Activated effector memory CD4-positive, alpha-beta T cell treated with anti-CD3 and anti-CD28 coated beads, Interleukin-2, amount 50 U/mL, for 16 hours (primary cell): ENCODE data around the gene PIGR.
A peak's percentile ranks its signal among the peaks of the same experiment; 100 is the strongest.

Experiments used
- DNase-seq: peaks from one replicate; pipeline ENCODE4 v3.0.0-alpha.2; 2020

PIGR gene

DNA sequence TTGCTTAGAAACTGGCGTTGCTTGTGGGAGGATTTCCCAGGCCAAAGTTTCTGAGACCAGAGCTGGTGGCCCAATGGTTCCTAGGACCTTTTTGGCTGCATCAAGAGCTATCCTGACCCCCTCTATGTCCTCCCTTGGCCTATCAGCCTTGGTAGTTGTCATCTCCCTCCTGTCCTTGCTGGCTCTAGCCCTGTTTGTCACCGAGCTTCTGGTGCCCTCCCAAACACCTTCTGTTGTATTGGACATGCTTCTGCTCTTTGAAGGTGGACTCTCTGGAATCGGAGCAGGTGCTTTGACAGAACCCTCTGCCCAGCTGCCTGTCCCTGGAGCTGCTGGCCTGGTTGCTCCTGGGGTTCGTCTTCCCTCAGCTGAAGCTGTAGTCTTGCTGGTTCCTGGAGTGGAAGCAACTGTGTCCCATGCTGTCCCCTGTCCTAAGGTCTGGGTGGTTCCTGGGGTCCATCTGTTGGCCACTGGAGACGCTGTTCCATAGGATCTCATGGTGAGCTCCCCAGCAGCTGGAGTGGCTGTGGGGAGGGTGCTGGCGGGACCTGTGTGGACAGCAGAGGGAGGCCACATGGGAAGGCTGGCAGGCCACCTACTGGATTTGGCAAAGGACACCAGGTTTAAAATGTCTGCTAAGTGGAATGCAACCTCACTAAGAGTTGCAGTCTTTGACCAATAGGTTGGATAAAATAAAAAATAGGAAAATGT is 14.6 kb upstream of the PIGR start:
- no peak for DNase-seq

DNA sequence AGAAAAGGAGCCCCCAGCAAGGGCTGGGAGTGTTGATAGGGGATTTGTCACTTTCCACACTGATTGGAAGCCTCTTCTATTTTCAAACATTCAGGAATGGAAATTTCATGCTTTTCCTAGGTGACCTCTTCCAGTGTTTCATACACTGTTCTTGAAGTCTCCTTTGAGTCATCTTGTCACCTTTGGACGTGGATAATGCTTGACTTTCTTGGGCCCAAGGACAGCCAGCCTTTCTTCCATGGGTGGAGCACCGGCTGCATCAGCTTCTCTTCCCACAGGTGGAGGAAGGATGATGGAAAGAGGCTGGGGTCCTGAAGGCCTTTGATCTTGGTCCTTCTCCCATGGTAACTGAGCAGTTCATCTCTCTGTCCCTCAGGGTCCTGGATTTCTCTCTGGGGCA is 11.9 kb upstream of the PIGR start:
- DNase-seq = no peak

DNA sequence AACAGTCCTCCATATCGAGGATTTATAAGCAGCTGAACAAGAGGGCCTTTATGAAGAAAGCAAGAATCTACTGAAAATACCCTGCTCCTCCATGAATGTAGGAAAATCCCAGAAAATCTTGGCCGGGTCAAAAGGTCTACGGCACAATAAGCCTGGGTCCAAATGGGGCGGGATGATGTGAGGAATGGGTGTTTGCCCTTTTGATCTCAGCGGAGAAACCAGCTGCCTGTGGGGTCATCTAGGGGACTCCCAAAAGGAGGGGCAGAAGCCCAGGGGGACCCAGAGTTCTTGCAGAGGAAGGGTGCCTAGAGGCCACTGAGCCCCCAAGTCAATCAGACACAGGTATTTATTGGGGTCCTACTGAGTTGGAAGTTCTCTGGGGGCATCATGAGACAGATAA is 11.4 kb upstream of the PIGR start:
- no peak for DNase-seq

DNA sequence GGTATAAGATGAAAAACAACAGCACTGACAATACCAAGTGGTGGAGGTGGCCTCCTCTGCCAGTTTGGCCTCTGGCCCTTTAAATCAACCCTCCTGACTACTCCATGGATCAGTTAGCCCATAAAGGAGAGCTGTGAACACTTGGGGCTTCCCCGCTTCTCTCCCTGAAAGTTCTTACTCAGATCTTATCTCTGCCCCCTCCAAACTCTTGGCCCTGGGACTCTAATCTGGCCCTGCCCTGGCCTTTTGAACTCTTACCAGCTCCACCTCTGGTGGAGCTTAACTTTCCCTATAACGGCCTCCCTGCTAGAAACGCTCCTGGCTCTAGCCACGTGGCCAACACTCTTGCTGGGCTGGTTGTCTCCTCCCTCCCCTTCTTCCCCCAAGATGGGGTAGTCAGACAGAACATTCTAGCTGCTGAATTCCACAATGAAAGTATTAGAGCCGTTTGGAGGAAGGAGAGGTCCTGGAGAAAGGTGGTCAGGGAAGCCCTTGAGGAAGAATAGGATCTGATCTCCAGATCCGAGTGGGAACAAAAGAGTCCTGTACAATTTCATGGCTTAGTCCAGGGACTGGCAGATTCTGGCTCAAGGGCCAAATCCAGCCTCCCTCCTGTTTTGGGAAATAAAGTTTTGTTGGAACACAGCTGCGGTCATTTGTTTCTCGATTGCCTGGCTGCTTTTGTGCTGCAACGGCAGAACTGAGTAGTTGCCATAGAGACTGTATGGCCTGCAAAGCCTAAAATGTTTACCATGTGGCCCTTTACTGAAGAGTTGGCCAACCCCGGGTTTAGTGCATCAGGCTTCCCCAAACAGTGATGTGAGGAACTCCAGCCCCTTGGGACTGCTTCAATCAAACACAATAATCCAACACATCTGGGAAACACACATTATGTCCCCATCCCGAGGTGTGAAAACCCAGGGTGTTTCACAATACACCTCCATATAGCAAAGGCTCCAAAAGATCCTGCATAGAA is 9.5 kb upstream of the PIGR start:
- no peak for DNase-seq

DNA sequence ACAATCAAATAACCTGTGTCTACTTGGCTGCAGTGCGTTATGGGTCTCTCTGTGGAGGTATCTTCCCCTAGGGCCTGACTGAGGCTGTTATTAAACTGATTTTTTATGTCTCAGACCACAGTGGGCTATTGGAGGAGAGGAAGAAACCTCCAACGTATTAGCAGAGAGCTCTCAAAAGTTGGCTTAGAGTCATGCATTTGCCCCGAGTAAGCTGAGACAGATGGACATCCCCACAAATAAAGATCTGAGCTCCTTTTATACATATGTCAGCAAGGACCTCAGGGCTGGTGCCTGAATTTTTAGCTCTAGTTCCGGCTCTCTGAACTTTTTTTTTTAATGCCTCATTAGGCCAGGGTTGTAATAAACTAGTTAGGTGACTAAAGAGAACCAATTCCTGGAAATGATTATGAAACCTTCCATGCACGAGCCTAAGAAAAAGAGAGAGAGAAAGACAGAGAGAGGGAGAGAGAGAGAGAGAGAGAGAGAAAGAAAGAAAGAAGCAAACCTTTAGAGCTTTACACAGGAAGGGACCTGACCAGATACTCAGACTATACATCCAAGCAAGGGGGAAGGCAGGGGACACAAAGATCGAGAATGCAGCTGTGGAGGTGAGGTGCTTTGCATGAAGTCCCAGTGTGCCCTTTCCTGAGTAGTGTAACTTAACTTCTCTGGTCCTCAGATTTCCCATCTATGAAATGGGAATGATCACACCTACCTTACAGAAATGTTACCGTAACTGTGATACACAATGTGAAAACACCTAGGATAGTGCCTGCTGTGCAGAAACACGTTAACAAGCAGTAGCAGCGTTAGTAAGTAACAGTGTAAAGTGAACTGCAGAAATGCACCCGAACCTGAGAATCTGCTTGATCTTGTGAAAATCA is 8.4 kb upstream of the PIGR start:
- no peak for DNase-seq

DNA sequence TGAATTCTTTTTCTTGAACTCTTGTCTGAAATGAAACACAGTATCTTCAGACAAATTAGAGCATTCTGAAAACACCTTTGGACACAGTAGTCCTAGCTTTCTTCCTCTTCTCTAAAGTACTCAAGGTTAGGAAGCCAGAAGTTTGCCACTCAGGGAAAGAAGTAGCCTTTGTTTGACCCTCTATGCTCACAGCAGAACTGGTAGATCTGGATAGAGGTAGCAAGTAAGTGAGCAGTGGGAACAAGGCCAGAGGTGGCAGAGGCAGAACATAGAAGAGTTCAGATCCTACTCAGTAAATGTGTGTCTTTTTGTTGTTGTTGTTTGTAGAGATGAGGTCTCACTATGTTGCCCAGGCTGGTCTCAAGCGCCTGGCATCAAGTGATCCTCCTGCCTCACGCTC is 7.4 kb upstream of the PIGR start:
- DNase-seq = no peak

DNA sequence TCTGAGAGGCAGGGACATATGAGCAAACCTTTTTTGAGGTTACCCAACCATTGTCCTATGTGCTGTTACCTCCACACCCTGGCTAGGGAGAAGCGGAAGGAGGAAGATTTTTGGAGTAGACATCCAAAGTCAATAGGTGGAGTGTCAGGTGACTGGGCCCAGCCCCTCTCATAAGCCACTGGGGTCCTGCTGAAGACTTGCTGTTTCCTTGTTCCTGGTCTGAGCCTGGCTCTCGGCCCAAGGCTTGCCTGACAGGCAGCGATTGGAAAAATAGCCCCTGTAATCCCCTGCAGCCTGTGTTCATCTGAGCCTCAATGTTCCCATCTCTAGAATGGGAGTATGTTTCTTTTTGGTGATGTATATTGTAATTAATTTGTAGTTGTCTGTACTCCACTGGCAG is 6.9 kb upstream of the PIGR start:
- no peak for DNase-seq

DNA sequence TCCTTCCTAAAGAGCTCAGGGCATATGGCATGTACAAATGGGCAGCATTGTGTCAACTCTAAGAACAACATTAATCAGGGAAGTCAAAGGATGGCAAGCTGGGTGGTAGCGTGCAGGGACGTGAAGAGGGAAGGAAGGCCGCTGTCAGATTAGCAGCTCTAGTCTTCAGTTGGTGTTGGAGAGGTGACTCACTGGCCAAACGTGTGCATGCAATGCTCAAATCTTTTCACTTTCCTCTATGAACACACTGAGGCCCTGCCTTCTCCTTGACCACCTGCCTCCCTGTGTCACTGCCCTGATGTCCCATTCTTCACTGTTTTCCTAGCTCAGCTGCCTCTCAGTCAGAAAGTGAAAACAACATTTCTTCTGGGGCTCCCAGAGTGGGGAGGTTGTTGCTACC is 5.9 kb upstream of the PIGR start:
- DNase-seq = no peak

DNA sequence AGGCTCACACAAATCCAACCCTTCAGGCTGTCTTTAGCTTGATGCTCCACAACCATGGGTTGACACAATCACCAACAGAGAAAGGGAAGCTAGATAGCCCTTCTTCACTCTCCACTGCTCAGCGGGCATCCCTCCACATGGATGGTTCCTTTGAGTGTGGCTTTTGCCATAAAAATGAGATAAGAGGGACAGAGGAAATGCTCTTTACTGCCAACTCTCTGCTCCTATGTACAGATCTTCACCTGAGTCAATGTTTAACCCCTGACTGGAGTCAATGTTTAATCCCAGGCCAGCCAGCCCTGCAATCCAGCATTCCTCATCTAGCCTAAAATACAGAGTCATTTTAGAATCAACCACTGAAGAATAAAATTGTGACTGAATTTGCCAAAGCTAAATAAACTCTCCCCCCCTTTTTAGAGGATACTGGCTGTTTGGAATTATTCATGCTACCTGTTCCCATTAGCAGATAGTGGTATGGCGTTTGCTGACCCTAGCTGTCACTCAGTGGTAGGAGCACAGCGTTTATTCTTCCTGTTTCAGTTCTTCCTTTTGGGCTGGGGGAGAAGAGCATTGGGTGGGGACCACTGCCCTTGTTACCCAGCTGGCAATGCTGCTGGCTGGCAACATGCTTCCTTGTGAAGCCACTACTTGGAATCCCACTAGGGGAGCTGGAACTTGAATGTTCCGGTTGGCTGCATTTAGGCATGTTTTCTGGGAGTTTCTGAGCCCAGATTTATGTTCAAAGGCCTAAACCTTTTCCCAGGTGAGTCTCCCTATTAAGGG is 5.2 kb upstream of the PIGR start:
- DNase-seq = no peak

DNA sequence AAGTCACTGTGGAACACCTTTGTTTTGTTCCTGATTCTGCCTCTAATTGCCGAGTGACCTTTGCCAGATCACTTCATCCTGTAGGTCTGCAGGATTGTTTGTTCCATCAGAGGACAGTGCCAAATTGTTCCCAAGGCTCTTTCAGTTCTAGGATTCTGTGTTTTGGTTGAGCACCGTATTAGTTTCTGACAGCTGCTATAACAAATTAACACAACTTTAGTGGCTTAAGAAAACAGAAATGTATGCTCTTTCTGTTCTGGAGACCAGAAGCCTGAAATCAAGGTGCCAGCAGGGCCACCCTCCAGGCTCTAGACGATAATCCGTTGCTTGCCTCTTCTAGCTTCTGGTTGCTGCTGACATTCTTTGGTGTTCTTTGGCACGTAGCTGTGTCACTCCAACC is 3.4 kb upstream of the PIGR start:
- DNase-seq = no peak

DNA sequence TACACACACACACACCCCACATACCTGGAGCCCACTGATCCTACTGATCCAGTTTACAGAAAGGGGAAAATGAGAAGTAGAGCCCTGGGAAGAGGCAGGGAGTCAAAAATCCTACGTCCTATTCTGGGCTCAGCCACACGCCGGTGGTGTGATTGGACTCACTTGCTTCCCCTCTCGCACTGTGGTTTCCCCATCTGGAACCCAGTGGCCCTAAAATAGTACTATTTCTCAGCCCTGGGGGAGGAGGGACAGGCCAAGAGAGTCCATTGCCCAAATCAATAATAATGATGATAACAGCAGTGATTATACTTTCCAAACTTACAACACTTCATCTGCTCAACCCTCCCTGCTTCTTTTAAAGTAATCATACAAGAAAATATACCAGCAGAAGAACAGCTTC is 2.9 kb upstream of the PIGR start:
- DNase-seq = no peak

DNA sequence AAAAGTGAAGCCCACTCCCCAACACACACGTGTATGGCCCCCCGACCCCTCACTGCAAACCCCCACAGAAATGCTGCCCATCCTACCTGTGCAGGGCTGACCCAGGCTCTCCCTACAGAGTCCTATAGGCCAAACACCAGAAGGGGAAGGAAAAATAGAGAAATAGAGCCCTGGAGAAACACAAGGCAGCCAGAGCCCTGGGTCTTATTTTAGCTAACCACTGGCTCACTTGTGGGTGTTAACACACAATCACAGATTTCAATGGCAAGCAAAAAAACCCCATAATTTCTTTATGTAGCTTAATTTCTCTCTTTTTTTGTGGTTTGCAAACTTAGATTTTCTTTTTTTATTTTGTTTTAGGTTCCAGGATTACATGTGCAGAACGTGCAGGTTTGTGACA is 989 bp upstream of the PIGR start:
- no peak for DNase-seq

DNA sequence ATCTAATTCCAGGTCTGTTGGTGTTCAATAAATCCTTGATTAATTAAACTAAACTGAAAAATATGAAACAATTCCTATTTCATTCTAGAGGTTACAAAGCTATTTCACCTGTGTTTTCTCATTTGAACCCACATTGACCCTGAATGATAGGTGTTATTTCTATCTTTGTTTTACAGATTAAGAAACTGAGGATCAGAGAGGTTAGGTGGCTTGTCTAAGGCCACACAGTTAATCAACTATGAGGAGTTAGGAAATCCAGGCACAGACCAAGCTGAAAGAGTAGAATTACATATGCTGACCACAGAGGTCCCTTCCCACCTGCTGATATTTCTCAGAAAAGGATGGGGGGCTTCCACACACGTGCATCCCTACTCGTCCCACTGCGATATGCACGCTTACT is 487 bp downstream of the PIGR start:
- no peak for DNase-seq

DNA sequence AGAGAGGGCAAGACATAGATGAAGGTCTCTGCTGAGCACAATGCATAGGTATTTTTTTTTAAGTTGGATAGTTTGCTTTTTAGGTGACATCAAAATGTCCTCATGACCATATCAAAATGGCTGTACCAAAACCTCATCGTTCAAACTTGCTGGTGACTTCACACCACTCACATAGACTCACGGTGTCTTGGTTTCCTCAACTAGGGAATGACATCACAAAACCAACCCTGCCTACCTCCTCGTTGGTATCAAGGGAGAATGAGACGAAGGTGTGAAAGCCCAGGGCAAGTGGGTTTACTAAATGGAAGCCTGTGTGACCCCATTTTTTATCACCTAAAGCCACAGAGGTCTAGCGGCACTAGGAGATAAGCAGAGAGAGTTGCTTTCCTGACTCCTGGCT is 1.6 kb downstream of the PIGR start:
- DNase-seq = no peak

DNA sequence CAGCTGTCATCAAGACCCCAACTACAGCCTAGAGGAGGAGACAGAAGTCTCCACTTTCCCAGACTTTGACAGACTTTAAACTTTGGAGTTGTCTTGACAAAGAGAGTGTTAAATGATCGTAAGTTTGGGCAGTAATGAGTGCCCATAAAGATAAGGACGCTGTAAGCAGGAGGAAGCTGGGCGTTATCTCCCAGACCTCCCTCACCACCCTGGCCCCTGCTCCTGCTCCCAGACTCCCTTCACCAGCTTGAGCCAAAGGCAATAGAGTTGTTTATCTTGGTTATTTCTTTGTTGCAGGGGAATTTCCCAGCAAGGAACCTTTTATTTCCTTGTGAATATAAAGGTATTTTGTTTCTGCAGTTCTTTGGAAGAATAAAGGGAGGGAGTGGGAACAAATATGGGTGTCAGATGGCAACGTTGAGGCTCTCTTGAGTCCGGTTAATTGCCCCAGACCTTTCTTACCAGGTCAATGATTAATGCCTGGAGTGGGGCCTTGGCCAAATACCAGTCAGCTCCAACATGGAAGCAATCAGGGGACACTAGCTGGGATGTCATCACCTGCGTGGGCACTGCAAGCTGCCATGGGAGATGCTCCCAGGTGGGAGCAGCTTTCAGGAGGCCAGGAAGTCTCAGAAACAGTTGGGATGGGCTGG is 4.4 kb downstream of the PIGR start:
- DNase-seq = no peak

DNA sequence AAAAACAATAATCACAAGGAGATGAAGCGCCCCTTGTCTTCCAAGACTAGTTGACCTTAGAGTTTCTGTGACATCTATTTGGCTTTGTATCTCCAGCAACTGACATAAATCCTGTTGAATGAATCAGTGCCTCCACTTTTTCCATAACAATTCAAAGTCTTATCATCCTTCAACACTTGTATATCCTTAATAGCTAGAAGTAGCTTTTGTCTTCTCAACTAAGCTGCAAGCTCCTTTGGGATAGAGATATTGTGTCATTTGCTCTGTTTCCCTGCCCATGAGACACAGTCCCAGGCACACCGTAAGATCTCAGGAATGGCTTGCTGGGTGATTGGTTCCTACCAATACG is 5.7 kb downstream of the PIGR start:
- no peak for DNase-seq

DNA sequence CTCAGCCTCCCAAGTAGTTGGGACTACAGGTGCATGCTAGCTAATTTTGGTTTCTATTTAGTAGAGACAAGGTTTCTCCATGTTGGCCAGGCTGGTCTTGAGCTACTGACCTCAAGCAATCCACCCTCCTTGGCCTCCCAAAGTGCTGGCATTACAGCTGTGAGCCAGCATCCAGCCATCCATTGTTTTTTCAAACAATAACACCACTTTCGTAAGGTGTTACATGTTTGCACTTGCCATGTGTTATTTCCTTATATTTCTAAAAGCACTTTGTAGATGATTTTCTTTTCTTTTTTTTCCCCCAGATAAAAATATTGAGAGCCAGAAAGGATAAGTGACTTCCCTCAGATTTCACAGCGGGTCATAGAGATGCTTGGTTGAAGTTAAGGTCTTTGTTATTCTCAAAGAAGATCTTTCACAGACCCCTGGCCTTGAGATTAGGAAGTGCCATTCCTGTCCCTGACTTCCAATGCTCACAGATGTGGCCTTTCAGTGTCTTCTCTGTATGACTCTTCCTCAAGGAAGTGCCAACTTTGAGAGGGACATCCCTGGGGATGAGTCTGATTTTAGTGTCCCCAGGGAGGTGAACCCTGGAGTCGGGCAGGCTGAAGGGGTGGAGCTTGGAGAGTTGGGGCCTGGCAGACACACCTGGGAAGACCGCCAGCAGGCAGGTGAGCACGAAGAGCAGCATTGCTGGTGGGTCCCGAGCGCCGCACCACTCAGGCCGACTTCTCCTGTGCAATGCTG is 6.3 kb downstream of the PIGR start:
- DNase-seq = no peak

DNA sequence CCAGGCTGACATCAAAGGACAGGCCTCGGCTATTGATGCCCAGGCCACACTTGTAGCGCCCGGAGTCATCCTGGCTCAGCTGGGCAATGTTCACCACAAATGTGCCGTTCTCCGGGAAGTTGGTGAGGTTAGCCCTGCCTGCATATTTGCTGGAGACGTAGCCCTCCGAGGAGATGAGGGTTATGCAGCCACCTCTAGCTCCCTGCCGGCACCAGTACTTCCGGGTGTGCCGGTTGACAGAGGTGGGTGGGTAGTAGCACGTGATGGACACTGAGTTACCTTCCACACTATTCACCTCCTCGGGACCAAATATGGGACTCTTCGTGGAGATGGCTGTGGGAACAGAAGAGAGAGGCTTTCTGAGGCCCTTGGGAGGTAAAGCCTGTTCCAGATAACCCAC is 7.1 kb downstream of the PIGR start:
- no peak for DNase-seq

DNA sequence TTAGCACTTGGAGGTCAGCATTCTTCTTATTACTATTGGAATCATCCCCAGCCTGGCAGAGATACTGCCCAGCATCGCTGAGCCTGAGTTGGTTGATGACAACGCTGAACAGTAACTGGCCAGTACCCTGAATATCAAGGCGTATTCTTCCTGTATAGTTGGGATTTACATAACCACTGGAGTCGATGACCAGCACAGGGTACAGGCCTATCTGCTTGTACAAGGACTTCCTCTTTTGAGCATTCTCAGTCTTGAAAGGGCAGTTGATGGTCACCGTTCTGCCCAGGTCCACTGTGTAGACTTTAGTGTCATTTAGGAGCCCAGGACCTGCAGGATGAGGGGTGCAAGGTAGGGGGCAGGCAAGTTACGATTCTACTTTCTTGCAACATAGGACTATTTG is 8.8 kb downstream of the PIGR start:
- no peak for DNase-seq

DNA sequence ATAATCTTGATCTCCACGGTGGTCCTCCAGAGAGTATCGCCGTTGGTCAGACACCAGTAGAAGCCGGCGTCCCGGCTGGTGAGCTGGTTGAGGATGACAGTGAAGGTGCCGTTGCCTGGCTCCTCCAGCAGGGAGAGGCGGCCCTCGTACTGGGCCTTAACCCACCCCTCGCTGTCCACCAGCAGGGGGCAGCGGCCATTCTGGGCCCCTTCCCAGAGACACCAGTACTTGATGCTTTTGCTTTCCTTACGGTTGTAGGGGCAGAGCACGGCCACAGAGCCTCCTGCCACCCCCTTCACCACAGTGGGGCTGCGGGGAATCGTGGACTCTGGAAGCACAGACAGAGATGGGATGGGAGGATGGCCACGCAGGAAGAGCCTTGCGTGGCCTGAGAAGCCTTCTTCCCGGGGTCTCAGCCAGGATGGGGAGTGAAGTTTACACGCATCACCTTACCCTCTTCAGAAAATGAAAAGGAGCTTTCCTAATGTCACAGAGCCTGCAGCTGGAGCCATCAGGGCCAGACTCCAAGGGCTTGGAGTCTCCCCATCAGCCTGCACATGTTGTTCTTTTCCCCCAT is 10.7 kb downstream of the PIGR start:
- peak; percentile 76 for DNase-seq

DNA sequence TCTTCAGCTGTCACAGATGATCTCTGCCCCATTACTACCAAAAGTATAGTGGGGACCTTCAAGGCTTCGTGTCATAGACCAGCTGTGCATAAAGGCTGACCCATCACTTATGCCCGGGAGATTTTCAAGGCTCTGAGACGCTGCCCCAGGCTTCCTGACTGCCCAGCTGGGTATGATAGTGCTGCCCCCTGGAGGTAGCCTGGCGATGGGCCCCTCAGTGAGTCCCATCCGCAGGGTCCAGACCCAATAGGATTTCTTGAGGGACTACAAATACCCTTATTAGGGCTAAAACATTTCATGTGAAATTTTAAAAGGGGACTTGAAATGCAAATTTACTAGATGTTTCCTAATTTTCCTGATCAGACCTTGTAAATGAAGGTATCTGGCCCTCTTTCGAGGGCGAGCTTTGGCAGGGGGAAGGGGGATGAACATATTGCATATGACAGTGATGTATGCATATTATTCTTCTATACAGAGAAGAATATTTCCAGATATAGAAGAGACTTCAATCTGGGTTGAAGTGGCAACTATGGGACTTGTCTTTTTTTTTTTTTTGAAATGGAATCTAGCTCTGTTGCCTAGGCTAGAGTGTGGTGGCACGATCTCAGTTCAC is 12.8 kb downstream of the PIGR start:
- DNase-seq = peak; percentile 89
